HepG2 (cell line): ENCODE measurements around the gene DHRS1. TPM values are rescaled to one million over a fixed set of nuclear protein-coding genes. Genes with fewer than 3 reads are reported as not detected.

Experiments
- ATF6 ChIP-seq: sonication (generic); formaldehyde crosslinking; conservative IDR thresholded peaks from 2 replicates; pipeline ENCODE4 v1.4.0; 2020; ENCODE audit warnings: missing genetic modification reagents
- FOXA3 ChIP-seq: IDR thresholded peaks from 2 replicates; pipeline ENCODE4 v1.6.1; 2016; ENCODE audit warnings: missing genetic modification reagents, missing compliant biosample characterization
- HIVEP1 ChIP-seq: sonication (generic); formaldehyde crosslinking; IDR thresholded peaks from 2 replicates; pipeline ENCODE4 v1.4.0; 2020; ENCODE audit warnings: mild to moderate bottlenecking, missing genetic modification reagents
- NFKB2 ChIP-seq: sonication (generic); formaldehyde crosslinking; IDR thresholded peaks from 2 replicates; pipeline ENCODE4 v1.4.0; 2020; ENCODE audit warnings: missing genetic modification reagents, borderline replicate concordance
- NFYC ChIP-seq: IDR thresholded peaks from 2 replicates; pipeline ENCODE4 v1.6.1; 2016; ENCODE audit warnings: missing genetic modification reagents, missing compliant biosample characterization
- NR2F1 ChIP-seq, 2 experiments: fragments of 450-650 bp in 1 of 2; formaldehyde crosslinking in 1 of 2; IDR thresholded peaks; 2 replicates each; pipeline versions ENCODE4 v1.5.0 to v1.6.1; 2016 to 2020; ENCODE audit warnings: mild to moderate bottlenecking in 1 of 2, missing compliant biosample characterization in 1 of 2, missing genetic modification reagents in 1 of 2, moderate library complexity in 1 of 2
- PPARG ChIP-seq: conservative IDR thresholded peaks from 2 replicates; pipeline ENCODE4 v1.6.1; 2016; ENCODE audit warnings: missing biosample characterization, missing genetic modification reagents
- RXRB ChIP-seq: IDR thresholded peaks from 2 replicates; pipeline ENCODE4 v1.6.1; 2016; ENCODE audit warnings: borderline replicate concordance, missing genetic modification reagents, missing compliant biosample characterization
- SMC3 ChIP-seq: IDR thresholded peaks from 2 replicates; pipeline ENCODE4 v1.6.1; 2011; ENCODE audit warnings: low read length, improper control_type of control experiment
- SPEN ChIP-seq: sonication (generic); formaldehyde crosslinking; IDR thresholded peaks from 2 replicates; pipeline ENCODE4 v1.5.1; 2020; ENCODE audit warnings: low read depth, mild to moderate bottlenecking, missing genetic modification reagents
- TARDBP ChIP-seq: sonication (generic); formaldehyde crosslinking; IDR thresholded peaks from 2 replicates; pipeline ENCODE4 v1.8.0; 2022; ENCODE audit warnings: mild to moderate bottlenecking, missing genetic modification reagents
- TEAD3 ChIP-seq: optimal IDR thresholded peaks from 2 replicates; pipeline ENCODE3; 2016; ENCODE audit warnings: borderline replicate concordance
- YY1 ChIP-seq: IDR thresholded peaks from 2 replicates; pipeline ENCODE4 v1.6.1; 2011; ENCODE audit warnings: low read length, low read depth, moderate library complexity, mild to moderate bottlenecking; ENCODE audit not compliant: insufficient read depth, insufficient replicate concordance
- ZFP1 ChIP-seq: IDR thresholded peaks from 2 replicates; pipeline ENCODE4 v1.6.1; 2016
- ZFP91 ChIP-seq: sonication (generic); formaldehyde crosslinking; IDR thresholded peaks from 2 replicates; pipeline ENCODE4 v1.9.0; 2022; ENCODE audit warnings: missing genetic modification reagents, mild to moderate bottlenecking, borderline replicate concordance
- ZNF556 ChIP-seq: sonication (generic); formaldehyde crosslinking; IDR thresholded peaks from 2 replicates; pipeline ENCODE4 v1.4.0; 2020; ENCODE audit warnings: mild to moderate bottlenecking, missing genetic modification reagents, borderline replicate concordance
- ZNF563 ChIP-seq: sonication (generic); formaldehyde crosslinking; IDR thresholded peaks from 2 replicates; pipeline ENCODE4 v1.8.0; 2022; ENCODE audit warnings: mild to moderate bottlenecking, moderate library complexity, missing genetic modification reagents
- ZNF580 ChIP-seq: IDR thresholded peaks from 2 replicates; pipeline ENCODE4 v1.6.1; 2016; ENCODE audit warnings: low read depth, borderline replicate concordance
- ZNF724P ChIP-seq: sonication (generic); formaldehyde crosslinking; IDR thresholded peaks from 2 replicates; pipeline ENCODE4 v1.8.0; 2022; ENCODE audit warnings: missing genetic modification reagents, borderline replicate concordance
- ZNF737 ChIP-seq: sonication (generic); formaldehyde crosslinking; IDR thresholded peaks from 2 replicates; pipeline ENCODE4 v1.5.0; 2020; ENCODE audit warnings: missing genetic modification reagents, mild to moderate bottlenecking, borderline replicate concordance
- polyA plus RNA-seq, 8 experiments: library from polyadenylated mRNA; depleted of rRNA in 3 of 8; stranded (reverse) in 7 of 8; unstranded in 1 of 8; fragments of >200 nt; fragmentation: Illumina TruSeq in 4 of 8; extraction: Trizol in 4 of 8; gene quantifications; 2 replicates each; pipeline versions ENCODE4 v1.2.1 to v1.2.3, GENCODE V29; 2011 to 2016; ENCODE audit warnings: low read depth in 4 of 8, missing spikeins in 1 of 8, mixed read lengths in 1 of 8; ENCODE audit not compliant: insufficient read depth in 1 of 8
- total RNA-seq, 5 experiments: library from RNA; depleted of rRNA; stranded (reverse); fragments of >200 nt; fragmentation: Illumina TruSeq; extraction: Trizol; gene quantifications; 2 replicates each; pipeline ENCODE4 v1.2.3, GENCODE V29; 2016; ENCODE audit warnings: low read depth in 1 of 5
- TF ChIP-seq, protein P1 (sequence below): sonication (generic); formaldehyde crosslinking; IDR thresholded peaks from 2 replicates; pipeline ENCODE4 v1.4.0; 2020; ENCODE audit warnings: missing genetic modification reagents, mild to moderate bottlenecking, borderline replicate concordance
- TF ChIP-seq, protein P2 (sequence below): sonication (generic); formaldehyde crosslinking; IDR thresholded peaks from 2 replicates; pipeline ENCODE4 v1.4.0; 2020; ENCODE audit warnings: missing genetic modification reagents

The DHRS1 gene
- total and polyA plus RNA-seq, 2 of the 13 experiments (the other 11 are each of a cell fraction or from before 2014, with no cell fraction given), result 49.8 to 60.8 TPM

DNA sequence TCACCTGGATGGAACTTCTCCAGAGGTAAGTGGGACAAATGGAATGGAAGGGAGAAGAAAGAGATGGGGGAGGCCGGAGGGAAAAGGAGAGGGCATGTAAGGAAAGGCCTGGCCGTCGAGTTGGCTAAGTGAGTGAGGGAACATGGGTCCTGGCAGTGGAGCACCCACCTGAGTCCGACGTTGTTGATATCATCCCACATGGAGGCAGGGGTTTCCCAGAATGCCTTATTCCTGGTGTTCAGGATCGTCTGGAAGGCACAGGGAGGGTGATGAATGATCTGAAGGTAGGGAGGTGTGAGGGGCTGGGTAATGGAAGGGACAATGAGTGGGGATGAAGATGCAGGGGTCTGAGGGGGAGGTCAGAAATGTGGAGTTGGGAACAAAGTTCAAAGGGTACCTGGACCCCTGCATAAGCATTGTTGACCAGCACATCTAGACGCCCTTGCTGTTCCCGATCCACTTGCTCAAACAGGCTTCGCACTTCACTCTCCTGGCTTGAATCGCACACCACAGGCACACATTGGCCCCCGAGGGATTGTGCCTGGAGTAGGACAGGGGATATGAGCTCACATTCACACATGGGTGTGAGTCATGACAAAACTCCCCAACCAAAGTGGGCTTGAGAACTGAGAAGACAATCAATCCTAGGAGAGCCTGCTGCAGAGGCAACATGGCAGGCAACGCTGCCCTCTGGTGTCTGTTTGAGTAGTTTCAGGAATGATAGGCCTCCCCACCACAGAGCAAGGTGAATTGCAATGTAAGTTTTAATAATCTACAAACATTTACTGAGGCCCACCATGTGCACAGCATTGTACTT is 3.0 kb downstream of the DHRS1 start (continued):
- TF ChIP-seq SPEN (no peak), ZNF724P (peak; percentile 90), TEAD3 (CRISPR knock-in tag) (peak; percentile 89), ATF6 (CRISPR knock-in tag) (0 out of 2 replicates have a peak, but pooled peaks have one; percentile 77), ZNF737 (CRISPR knock-in tag) (peak; percentile 64; the same call in 1 of the 2 replicates), SMC3 (peak; percentile 99), ZNF563 (CRISPR knock-in tag) (no peak), TARDBP (CRISPR knock-in tag) (peak; percentile 11; the same call in 1 of the 2 replicates), YY1 (peak; percentile 55), NFYC (CRISPR knock-in tag) (peak; percentile 26; the same call in 1 of the 2 replicates), ZNF556 (CRISPR knock-in tag) (peak; percentile 79; the same call in 1 of the 2 replicates), ZFP91 (CRISPR knock-in tag) (peak; percentile 54; the same call in 1 of the 2 replicates), RXRB (peak; percentile 68; the same call in 1 of the 2 replicates), NFKB2 (CRISPR knock-in tag) (peak; percentile 60; the same call in 1 of the 2 replicates), ZFP1 (CRISPR knock-in tag) (peak; percentile 92; the same call in 1 of the 2 replicates), FOXA3 (CRISPR knock-in tag) (peak; percentile 61), HIVEP1 (CRISPR knock-in tag) (0 out of 2 replicates have a peak, but pooled peaks have one; percentile 37), NR2F1 (CRISPR knock-in tag; IDR thresholded peaks at IDR 0.05) (0 out of 4 replicates have a peak, but pooled peaks of 1 of the 2 experiments have one; percentile 9), PPARG (peak; percentile 57; the same call in 1 of the 2 replicates), ZNF580 (CRISPR knock-in tag) (peak; percentile 94; the same call in 1 of the 2 replicates)
- TF ChIP-seq, protein P1, sequence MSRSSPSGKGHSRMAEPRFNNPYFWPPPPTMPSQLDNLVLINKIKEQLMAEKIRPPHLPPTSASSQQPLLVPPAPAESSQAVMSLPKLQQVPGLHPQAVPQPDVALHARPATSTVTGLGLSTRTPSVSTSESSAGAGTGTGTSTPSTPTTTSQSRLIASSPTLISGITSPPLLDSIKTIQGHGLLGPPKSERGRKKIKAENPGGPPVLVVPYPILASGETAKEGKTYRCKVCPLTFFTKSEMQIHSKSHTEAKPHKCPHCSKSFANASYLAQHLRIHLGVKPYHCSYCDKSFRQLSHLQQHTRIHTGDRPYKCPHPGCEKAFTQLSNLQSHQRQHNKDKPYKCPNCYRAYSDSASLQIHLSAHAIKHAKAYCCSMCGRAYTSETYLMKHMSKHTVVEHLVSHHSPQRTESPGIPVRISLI (CRISPR knock-in tag), result peak; percentile 10; the same call in 1 of the 2 replicates
- TF ChIP-seq, protein P2, sequence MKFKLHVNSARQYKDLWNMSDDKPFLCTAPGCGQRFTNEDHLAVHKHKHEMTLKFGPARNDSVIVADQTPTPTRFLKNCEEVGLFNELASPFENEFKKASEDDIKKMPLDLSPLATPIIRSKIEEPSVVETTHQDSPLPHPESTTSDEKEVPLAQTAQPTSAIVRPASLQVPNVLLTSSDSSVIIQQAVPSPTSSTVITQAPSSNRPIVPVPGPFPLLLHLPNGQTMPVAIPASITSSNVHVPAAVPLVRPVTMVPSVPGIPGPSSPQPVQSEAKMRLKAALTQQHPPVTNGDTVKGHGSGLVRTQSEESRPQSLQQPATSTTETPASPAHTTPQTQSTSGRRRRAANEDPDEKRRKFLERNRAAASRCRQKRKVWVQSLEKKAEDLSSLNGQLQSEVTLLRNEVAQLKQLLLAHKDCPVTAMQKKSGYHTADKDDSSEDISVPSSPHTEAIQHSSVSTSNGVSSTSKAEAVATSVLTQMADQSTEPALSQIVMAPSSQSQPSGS, result peak; percentile 68
